Mesenchymal stem cell (in vitro differentiated cells and primary cell): ENCODE data around the gene TSPEAR.

Experiments used
- DNase-seq: peaks from one replicate; pipeline ENCODE4 v3.0.0-alpha.2; 2013
- H2AFZ ChIP-seq: one replicate; pipeline ENCODE4 v1.6.1; 2013; ENCODE audit warnings: low read depth, mild to moderate bottlenecking, control low read depth, inconsistent platforms, low read length, moderate library complexity
- H2AK5ac ChIP-seq: 2 replicates; pipeline ENCODE4 v1.6.1; 2013; ENCODE audit warnings: low read length, moderate library complexity, mild to moderate bottlenecking, inconsistent platforms; ENCODE audit not compliant: severe bottlenecking
- H2BK120ac ChIP-seq: one replicate; pipeline ENCODE4 v1.6.1; 2013; ENCODE audit warnings: low read depth, mild to moderate bottlenecking, inconsistent platforms, low read length, moderate library complexity
- H2BK12ac ChIP-seq, 2 experiments: one replicate each; pipeline ENCODE4 v1.6.1; 2013; ENCODE audit warnings: inconsistent platforms in 2 of 2, low read length in 2 of 2, mild to moderate bottlenecking in 2 of 2, moderate library complexity in 2 of 2, control low read depth in 1 of 2
- H2BK15ac ChIP-seq: one replicate; pipeline ENCODE4 v1.6.1; 2013; ENCODE audit warnings: mild to moderate bottlenecking, low read depth, inconsistent platforms; ENCODE audit not compliant: poor library complexity, severe bottlenecking
- H2BK5ac ChIP-seq: 2 replicates; pipeline ENCODE4 v1.6.1; 2013; ENCODE audit warnings: low read depth, mild to moderate bottlenecking, low read length, control low read depth, inconsistent platforms; ENCODE audit not compliant: poor library complexity, severe bottlenecking
- H3K14ac ChIP-seq, 2 experiments: one replicate each; pipeline ENCODE4 v1.6.1; 2013; ENCODE audit warnings: inconsistent platforms in 2 of 2, low read length in 2 of 2, control low read depth in 1 of 2, mild to moderate bottlenecking in 1 of 2, moderate library complexity in 1 of 2
- H3K18ac ChIP-seq, 2 experiments: one replicate each; pipeline ENCODE4 v1.6.1; 2013; ENCODE audit warnings: inconsistent platforms in 2 of 2, low read length in 2 of 2, control low read depth in 1 of 2, low read depth in 1 of 2, mild to moderate bottlenecking in 1 of 2
- H3K23ac ChIP-seq, 2 experiments: one replicate each; pipeline ENCODE4 v1.6.1; 2013; ENCODE audit warnings: inconsistent platforms in 2 of 2, low read length in 2 of 2, mild to moderate bottlenecking in 2 of 2, moderate library complexity in 2 of 2, control low read depth in 1 of 2
- H3K27ac ChIP-seq: 2 replicates; pipeline ENCODE4 v1.5.1; 2013; ENCODE audit warnings: mild to moderate bottlenecking, moderate library complexity, low read length, control low read depth, inconsistent platforms; ENCODE audit not compliant: poor library complexity, severe bottlenecking
- H3K27me3 ChIP-seq, 2 experiments: 2 replicates each; pipeline versions ENCODE4 v1.6.1 to v1.7.0; 2013; ENCODE audit warnings: low read length in 2 of 2, mild to moderate bottlenecking in 2 of 2, moderate library complexity in 2 of 2, control low read depth in 1 of 2, inconsistent platforms in 1 of 2; ENCODE audit not compliant: control insufficient read depth in 1 of 2, insufficient read depth in 1 of 2
- H3K36me3 ChIP-seq, 2 experiments: 2 replicates each; pipeline versions ENCODE4 v1.6.1 to v1.7.0; 2013; ENCODE audit warnings: low read length in 2 of 2, control low read depth in 1 of 2, inconsistent platforms in 1 of 2, low read depth in 1 of 2, mild to moderate bottlenecking in 1 of 2; ENCODE audit not compliant: insufficient read depth in 2 of 2, control insufficient read depth in 1 of 2
- H3K4ac ChIP-seq, 2 experiments: one replicate each; pipeline ENCODE4 v1.6.1; 2013; ENCODE audit warnings: inconsistent platforms in 2 of 2, low read length in 2 of 2, mild to moderate bottlenecking in 2 of 2, moderate library complexity in 2 of 2, control low read depth in 1 of 2, low read depth in 1 of 2
- H3K4me1 ChIP-seq: 2 replicates; pipeline ENCODE4 v1.6.1; 2013; ENCODE audit warnings: low read depth, low read length, control low read depth; ENCODE audit not compliant: control insufficient read depth, insufficient read depth
- H3K4me2 ChIP-seq: 2 replicates; pipeline ENCODE4 v1.6.1; 2013; ENCODE audit warnings: low read length, mild to moderate bottlenecking, inconsistent platforms; ENCODE audit not compliant: poor library complexity, severe bottlenecking
- H3K4me3 ChIP-seq, 2 experiments: 2 replicates each; pipeline versions ENCODE4 v1.5.1 to v1.7.0; 2013; ENCODE audit warnings: low read length in 2 of 2, mild to moderate bottlenecking in 2 of 2, control low read depth in 1 of 2, low read depth in 1 of 2; ENCODE audit not compliant: insufficient read depth in 1 of 2
- H3K79me1 ChIP-seq: replicated peaks from 2 replicates; pipeline ENCODE4 v1.6.1; 2013; ENCODE audit warnings: mild to moderate bottlenecking, control low read depth, low read length, inconsistent platforms; ENCODE audit not compliant: poor library complexity, severe bottlenecking
- H3K9ac ChIP-seq: 2 replicates; pipeline ENCODE4 v1.7.0; 2013; ENCODE audit warnings: mild to moderate bottlenecking, low read length, moderate library complexity
- H3K9me3 ChIP-seq: 2 replicates; pipeline ENCODE4 v1.7.0; 2013; ENCODE audit warnings: mild to moderate bottlenecking, low read length; ENCODE audit not compliant: control insufficient read depth
- H4K8ac ChIP-seq: one replicate; pipeline ENCODE4 v1.6.1; 2013; ENCODE audit warnings: inconsistent platforms, mild to moderate bottlenecking, low read length, moderate library complexity
- H4K91ac ChIP-seq: one replicate; pipeline ENCODE4 v1.6.1; 2013; ENCODE audit warnings: mild to moderate bottlenecking, low read length, inconsistent platforms
- WGBS: methylation state at CpG from one replicate; pipeline ENCODE4 v1.1.7; 2013; ENCODE audit warnings: mixed read lengths; 5-methylcytosine and 5-hydroxymethylcytosine counted together

The TSPEAR gene

GRCh38 chr21:44477712-44478111 lies 233.7 kb downstream of the TSPEAR start:
- no peaks in the 10 kb centered on the region for H3K9me3 ChIP-seq
- H3K23ac ChIP-seq: no peak overlapping the region
- H2BK5ac ChIP-seq: no peak overlapping the region
- no peak overlapping the region for H3K27ac ChIP-seq
- H3K4me1 ChIP-seq: no peaks in the 10 kb centered on the region
- no peak overlapping the region for H2BK15ac ChIP-seq
- no peak overlapping the region for H2BK12ac ChIP-seq
- H3K4ac ChIP-seq: no peak overlapping the region
- H3K14ac ChIP-seq: no peak overlapping the region
- H3K9ac ChIP-seq: no peak overlapping the region
- H2AFZ ChIP-seq: no peak overlapping the region
- no peak overlapping the region for H3K4me2 ChIP-seq
- H3K36me3 ChIP-seq: no peaks in the 10 kb centered on the region
- H4K8ac ChIP-seq: no peak overlapping the region
- no peak overlapping the region for H3K4me3 ChIP-seq
- no peak overlapping the region for H4K91ac ChIP-seq
- H3K18ac ChIP-seq: no peak overlapping the region
- peaks cover 12 to 13% of the 10 kb centered on the region in 2 experiments for H3K27me3 ChIP-seq
- no peak for DNase-seq
- H3K79me1 ChIP-seq: no peaks in the 10 kb centered on the region
- H2AK5ac ChIP-seq: no peak overlapping the region
- no peak overlapping the region for H2BK120ac ChIP-seq
- WGBS: 71% methylated on average over 7 of the region's 7 CpGs

GRCh38 chr21:44477131-44477530 lies 234.2 kb downstream of the TSPEAR start:
- Histone ChIP-seq H4K91ac (no peak overlapping the region), H3K9ac (no peak overlapping the region), H3K27ac (no peak overlapping the region), H3K9me3 (no peaks in the 10 kb centered on the region), H2AK5ac (no peak overlapping the region), H3K4ac (no peak overlapping the region), H3K14ac (no peak overlapping the region), H3K36me3 (no peaks in the 10 kb centered on the region), H2AFZ (no peak overlapping the region), H4K8ac (no peak overlapping the region), H2BK120ac (no peak overlapping the region), H2BK15ac (no peak overlapping the region), H2BK12ac (no peak overlapping the region), H3K18ac (no peak overlapping the region), H3K79me1 (no peaks in the 10 kb centered on the region), H2BK5ac (no peak overlapping the region), H3K4me2 (no peak overlapping the region), H3K4me1 (no peaks in the 10 kb centered on the region), H3K4me3 (no peak overlapping the region), H3K23ac (no peak overlapping the region), H3K27me3 (peaks cover 6 to 16% of the 10 kb centered on the region in 2 experiments)
- no peak for DNase-seq
- 77% methylated on average over 7 of the region's 8 CpGs for WGBS

- Histone ChIP-seq H3K4me3 (no peak overlapping the region), H3K9me3 (no peaks in the 10 kb centered on the region), H2BK12ac (no peak overlapping the region), H2AK5ac (no peak overlapping the region), H3K18ac (no peak overlapping the region), H2BK15ac (no peak overlapping the region), H3K36me3 (no peaks in the 10 kb centered on the region), H3K79me1 (no peaks in the 10 kb centered on the region), H3K4me2 (no peak overlapping the region), H3K27ac (no peak overlapping the region), H4K91ac (no peak overlapping the region), H4K8ac (no peak overlapping the region), H3K9ac (no peak overlapping the region), H3K4me1 (no peaks in the 10 kb centered on the region), H3K4ac (no peak overlapping the region), H3K27me3 (peaks cover 3 to 16% of the 10 kb centered on the region in 2 experiments), H3K23ac (no peak overlapping the region), H2BK5ac (no peak overlapping the region), H3K14ac (no peak overlapping the region), H2BK120ac (no peak overlapping the region), H2AFZ (no peak overlapping the region)
- WGBS: 91% methylated on average over 17 of the region's 17 CpGs
- DNase-seq: no peak
These were observed 236.0 kb downstream of the TSPEAR start for GRCh38 chr21:44475266-44475845.

GRCh38 chr21:44473915-44474555 lies 237.3 kb downstream of the TSPEAR start:
- Histone ChIP-seq H3K23ac (no peak overlapping the region), H3K27ac (no peak overlapping the region), H3K4me1 (no peaks in the 10 kb centered on the region), H3K9me3 (no peaks in the 10 kb centered on the region), H3K79me1 (no peaks in the 10 kb centered on the region), H2AK5ac (no peak overlapping the region), H3K14ac (no peak overlapping the region), H2BK12ac (no peak overlapping the region), H3K4ac (no peak overlapping the region), H3K4me2 (no peak overlapping the region), H3K18ac (no peak overlapping the region), H2BK5ac (no peak overlapping the region), H4K8ac (no peak overlapping the region), H2AFZ (no peak overlapping the region), H3K36me3 (no peaks in the 10 kb centered on the region), H2BK120ac (no peak overlapping the region), H3K27me3 (peaks cover 3 to 16% of the 10 kb centered on the region in 2 experiments), H3K9ac (no peak overlapping the region), H3K4me3 (no peak overlapping the region), H4K91ac (no peak overlapping the region), H2BK15ac (no peak overlapping the region)
- WGBS: 90% methylated on average over 18 of the region's 19 CpGs
- no peak for DNase-seq
